ENCODE results near the gene COBL. TPM values are rescaled to one million over a fixed set of nuclear protein-coding genes. Genes with fewer than 3 reads are reported as not detected.

Gene COBL
- total RNA-seq, 4 donors from 2014 or later: 62.4 to 114 (median 72.2) TPM

DNA sequence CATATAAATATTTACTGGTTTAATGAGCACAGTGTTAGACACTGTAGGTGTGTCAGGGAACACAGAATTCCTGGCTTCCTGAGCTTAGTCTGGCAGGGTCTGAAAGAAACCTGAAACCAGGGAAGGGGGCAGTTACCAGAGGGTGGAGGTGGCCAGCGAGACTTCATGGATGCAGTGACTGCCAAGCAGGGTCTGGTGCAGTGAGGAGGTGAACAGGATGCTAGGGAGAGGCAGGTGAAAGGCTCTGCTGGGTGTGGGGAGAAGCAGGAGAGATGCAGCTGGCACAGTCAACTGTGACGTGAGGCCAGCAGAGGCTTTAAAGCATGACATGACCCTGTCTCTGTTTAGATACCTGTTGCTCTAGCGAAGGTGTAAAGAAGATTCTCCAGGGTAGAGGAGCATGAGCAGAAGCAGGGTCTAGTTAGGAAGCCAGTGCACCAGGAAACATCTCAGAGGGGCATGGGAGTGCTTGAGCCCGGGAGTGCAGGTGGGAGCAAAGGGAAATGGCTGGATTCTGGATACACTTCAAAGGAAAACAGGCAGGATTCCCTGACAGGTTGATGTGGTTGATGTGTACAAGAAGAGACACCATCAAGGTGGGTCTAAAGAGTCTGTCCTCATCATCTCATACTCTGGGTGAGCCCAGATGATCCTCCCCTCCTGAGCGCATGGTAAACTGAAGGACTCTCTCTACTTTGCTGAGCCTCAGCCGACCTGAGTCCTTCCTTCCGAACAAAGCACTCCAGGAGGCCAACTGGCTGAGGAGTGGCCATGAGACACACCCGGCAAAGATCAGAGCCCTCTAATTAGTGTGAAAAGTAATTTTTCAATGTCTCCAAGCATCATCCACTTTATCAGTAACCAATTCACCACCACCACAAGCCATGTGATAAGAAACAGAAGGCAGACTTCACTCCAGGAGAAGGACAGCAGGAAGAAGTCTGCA lies 186.8 kb downstream of the COBL start:
- no peak for TF ChIP-seq POLR2A (IDR thresholded peaks at IDR 0.05)
- TF ChIP-seq POLR2AphosphoS5 (IDR thresholded peaks at IDR 0.05): no peak
- no peak for TF ChIP-seq EP300 (IDR thresholded peaks at IDR 0.05; ENCODE audit: low read depth)
- Histone ChIP-seq H3K4me1 (no peaks in the 10 kb centered on the region), H3K27me3 (no peaks in the 10 kb centered on the region), H3K36me3 (no peaks in the 10 kb centered on the region), H3K4me3 (no peak overlapping the region), H3K27ac (no peak overlapping the region), H3K9me3 (no peaks in the 10 kb centered on the region)
- in situ Hi-C loops (cut with MboI; ENCODE audit: low pct_ligation_motif_present in 1 of 4, low pct_unique_long_range_greater_than_20kb in 1 of 4, low sequenced_read_pairs in 3 of 4) (loop anchor here in 1 of 4 donors (25.0 kb wide), 1 partner anchor 667 kb away; the partner anchor contains the start of gene FIGNL1), intact Hi-C loops (cut with DNase I; ENCODE audit: low total_unique reads) (no loop called here)
- no peak for DNase-seq
- WGBS, 2 donors (ENCODE audit: low coverage in 1 of 2): 82 to 87% methylated on average over 7 to 8 of the region's 8 CpGs

DNA sequence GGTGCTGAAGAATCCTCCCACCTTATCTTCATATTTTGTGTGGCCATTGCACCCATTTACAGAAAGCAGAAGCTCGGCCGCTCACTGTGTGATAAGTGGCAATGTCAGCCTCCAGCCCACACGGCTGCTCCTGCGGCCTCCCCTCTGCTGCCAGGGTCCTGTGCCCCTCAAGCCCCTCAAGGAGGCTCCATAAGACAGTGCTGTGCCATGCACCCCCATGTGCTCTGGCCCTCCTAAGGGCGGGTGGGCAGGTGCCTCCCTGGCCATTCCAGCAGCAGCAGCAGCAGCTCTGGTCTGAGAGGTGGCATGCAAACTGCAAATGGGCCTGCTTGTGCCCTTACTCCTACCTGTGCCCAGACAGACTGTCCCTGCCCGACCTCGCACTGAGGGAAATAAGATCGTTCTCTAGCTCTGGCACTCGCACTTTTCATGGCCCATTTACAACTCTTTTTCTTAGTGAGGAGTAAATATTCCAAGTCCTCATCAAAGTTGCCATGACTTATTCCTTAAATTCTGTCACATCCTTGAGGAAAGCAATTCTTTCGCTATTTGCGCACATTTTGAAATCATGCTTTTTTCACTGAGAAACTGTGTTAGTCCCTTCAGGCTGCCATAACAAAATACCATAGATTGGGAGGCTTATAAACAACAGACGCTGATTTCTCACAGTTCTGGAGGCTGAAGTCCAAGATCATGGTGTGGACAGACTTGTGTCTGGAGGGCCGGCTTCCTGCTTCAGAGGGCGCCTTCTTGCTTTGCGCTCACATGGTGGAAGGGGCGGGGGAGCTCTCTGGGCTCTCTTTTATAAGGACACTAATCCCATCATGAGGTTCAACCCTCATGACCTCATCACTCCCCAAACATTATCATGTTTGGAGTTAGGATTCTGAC lies 187.8 kb downstream of the COBL start:
- Histone ChIP-seq H3K27ac (no peak overlapping the region), H3K4me3 (no peak overlapping the region), H3K27me3 (no peaks in the 10 kb centered on the region), H3K4me1 (no peaks in the 10 kb centered on the region), H3K9me3 (no peaks in the 10 kb centered on the region), H3K36me3 (no peaks in the 10 kb centered on the region)
- in situ Hi-C loops (cut with MboI; ENCODE audit: low pct_ligation_motif_present in 1 of 4, low pct_unique_long_range_greater_than_20kb in 1 of 4, low sequenced_read_pairs in 3 of 4): loop anchor here in 1 of 4 donors (25.0 kb wide), 1 partner anchor 666 kb away; the partner anchor contains the start of gene FIGNL1
- no peak for DNase-seq
- TF ChIP-seq, protein P1, sequence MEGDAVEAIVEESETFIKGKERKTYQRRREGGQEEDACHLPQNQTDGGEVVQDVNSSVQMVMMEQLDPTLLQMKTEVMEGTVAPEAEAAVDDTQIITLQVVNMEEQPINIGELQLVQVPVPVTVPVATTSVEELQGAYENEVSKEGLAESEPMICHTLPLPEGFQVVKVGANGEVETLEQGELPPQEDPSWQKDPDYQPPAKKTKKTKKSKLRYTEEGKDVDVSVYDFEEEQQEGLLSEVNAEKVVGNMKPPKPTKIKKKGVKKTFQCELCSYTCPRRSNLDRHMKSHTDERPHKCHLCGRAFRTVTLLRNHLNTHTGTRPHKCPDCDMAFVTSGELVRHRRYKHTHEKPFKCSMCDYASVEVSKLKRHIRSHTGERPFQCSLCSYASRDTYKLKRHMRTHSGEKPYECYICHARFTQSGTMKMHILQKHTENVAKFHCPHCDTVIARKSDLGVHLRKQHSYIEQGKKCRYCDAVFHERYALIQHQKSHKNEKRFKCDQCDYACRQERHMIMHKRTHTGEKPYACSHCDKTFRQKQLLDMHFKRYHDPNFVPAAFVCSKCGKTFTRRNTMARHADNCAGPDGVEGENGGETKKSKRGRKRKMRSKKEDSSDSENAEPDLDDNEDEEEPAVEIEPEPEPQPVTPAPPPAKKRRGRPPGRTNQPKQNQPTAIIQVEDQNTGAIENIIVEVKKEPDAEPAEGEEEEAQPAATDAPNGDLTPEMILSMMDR (IDR thresholded peaks at IDR 0.05): no peak
- TF ChIP-seq POLR2AphosphoS5 (IDR thresholded peaks at IDR 0.05): no peak
- no peak for TF ChIP-seq POLR2A (IDR thresholded peaks at IDR 0.05)
- no peak for TF ChIP-seq EP300 (IDR thresholded peaks at IDR 0.05; ENCODE audit: low read depth)
- intact Hi-C loops (cut with DNase I; ENCODE audit: low total_unique reads): no loop called here
- WGBS, 2 donors (ENCODE audit: low coverage in 1 of 2): 85 to 100% methylated on average over 5 to 16 of the region's 16 CpGs

DNA sequence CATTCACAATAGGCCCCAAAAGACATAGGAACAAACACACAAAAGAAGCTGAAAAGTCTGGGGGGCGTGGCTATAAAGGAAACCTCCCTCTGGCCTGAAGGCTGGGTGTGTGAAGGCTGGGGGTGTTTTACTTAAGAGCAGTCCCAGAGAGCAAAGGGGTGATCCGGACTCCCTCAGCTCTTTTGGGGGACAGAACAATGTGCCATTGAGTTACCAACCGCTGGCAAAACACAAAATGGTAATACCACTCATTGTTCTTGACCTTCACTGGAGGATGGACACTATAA lies 189.0 kb downstream of the COBL start:
- Histone ChIP-seq H3K27ac (no peak overlapping the region), H3K9me3 (no peaks in the 10 kb centered on the region), H3K4me1 (no peaks in the 10 kb centered on the region), H3K27me3 (no peaks in the 10 kb centered on the region), H3K4me3 (no peak overlapping the region), H3K36me3 (no peaks in the 10 kb centered on the region)
- in situ Hi-C loops (cut with MboI; ENCODE audit: low pct_ligation_motif_present in 1 of 4, low pct_unique_long_range_greater_than_20kb in 1 of 4, low sequenced_read_pairs in 3 of 4) (loop anchor here in 1 of 4 donors (25.0 kb wide), 1 partner anchor 665 kb away; the partner anchor contains the start of gene FIGNL1), intact Hi-C loops (cut with DNase I; ENCODE audit: low total_unique reads) (no loop called here)
- WGBS, 2 donors (ENCODE audit: low coverage in 1 of 2): 44 to 51% methylated on average over 2 to 3 of the region's 3 CpGs
- TF ChIP-seq EP300 (IDR thresholded peaks at IDR 0.05; ENCODE audit: low read depth) (no peak), POLR2A (IDR thresholded peaks at IDR 0.05) (no peak), POLR2AphosphoS5 (IDR thresholded peaks at IDR 0.05) (no peak)
- TF ChIP-seq, protein P1 (IDR thresholded peaks at IDR 0.05): no peak
- no peak for DNase-seq

DNA sequence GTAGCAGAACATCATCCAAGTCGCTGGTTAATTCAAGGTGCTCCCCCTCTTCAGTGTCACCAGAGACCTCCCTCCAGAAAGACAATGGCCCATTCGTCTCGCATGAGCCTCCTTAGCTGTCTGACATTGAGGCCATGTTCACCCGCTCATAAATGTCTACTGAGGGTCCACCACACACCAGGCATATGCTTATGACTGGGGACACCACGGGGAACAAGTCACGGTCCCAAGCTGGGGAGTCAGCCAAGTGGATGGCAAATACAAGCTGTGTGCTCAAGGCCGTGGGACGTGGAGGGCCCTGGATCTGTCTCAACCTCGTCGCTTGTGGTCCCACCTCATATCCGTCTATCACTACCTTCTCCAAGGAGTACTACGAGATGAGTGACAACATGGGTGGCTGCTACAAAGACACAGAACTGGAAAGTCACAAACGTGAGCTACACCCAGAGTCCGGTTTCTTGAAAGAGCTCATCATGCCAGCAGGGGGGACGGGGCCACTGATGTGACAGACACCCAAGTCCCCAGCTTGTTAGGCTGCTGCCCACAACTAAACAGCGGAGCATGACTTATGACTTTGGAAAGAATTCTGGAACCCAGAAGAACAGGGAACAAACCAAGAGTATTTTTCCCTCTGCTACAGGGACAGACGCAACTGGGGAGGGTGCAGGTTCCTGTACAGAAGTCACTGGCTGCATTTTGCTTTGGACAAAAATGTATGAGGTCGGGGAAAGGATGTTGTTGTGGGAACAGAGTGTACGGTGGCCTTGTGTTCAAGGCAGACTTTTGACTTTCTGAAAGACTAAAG lies 189.6 kb downstream of the COBL start:
- intact Hi-C loops (cut with DNase I; ENCODE audit: low total_unique reads): no loop called here
- Histone ChIP-seq H3K27ac (no peak overlapping the region), H3K9me3 (no peaks in the 10 kb centered on the region), H3K27me3 (no peaks in the 10 kb centered on the region), H3K4me1 (no peaks in the 10 kb centered on the region), H3K4me3 (no peak overlapping the region), H3K36me3 (no peaks in the 10 kb centered on the region)
- DNase-seq: no peak
- 83 to 90% methylated on average over 3 to 19 of the region's 19 CpGs for WGBS, 2 donors (ENCODE audit: low coverage in 1 of 2)
- in situ Hi-C loops (cut with MboI; ENCODE audit: low pct_ligation_motif_present in 1 of 4, low pct_unique_long_range_greater_than_20kb in 1 of 4, low sequenced_read_pairs in 3 of 4): loop anchor here in 1 of 4 donors (25.0 kb wide), 1 partner anchor 665 kb away; the partner anchor contains the start of gene FIGNL1
- TF ChIP-seq EP300 (IDR thresholded peaks at IDR 0.05; ENCODE audit: low read depth): no peak
- TF ChIP-seq POLR2A (IDR thresholded peaks at IDR 0.05): no peak
- TF ChIP-seq, protein P1 (IDR thresholded peaks at IDR 0.05): no peak
- TF ChIP-seq POLR2AphosphoS5 (IDR thresholded peaks at IDR 0.05): no peak

Measured in transverse colon (tissue), 4 donors.